ENCODE measurements around the gene SMC3. TPM values are rescaled to one million over a fixed set of nuclear protein-coding genes. Genes with fewer than 3 reads are reported as not detected.
A peak's percentile ranks its signal among the peaks of the same experiment; 100 is the strongest.

Gene SMC3
- total RNA-seq, 1 experiment from 2014 or later: 18.4 TPM

DNA sequence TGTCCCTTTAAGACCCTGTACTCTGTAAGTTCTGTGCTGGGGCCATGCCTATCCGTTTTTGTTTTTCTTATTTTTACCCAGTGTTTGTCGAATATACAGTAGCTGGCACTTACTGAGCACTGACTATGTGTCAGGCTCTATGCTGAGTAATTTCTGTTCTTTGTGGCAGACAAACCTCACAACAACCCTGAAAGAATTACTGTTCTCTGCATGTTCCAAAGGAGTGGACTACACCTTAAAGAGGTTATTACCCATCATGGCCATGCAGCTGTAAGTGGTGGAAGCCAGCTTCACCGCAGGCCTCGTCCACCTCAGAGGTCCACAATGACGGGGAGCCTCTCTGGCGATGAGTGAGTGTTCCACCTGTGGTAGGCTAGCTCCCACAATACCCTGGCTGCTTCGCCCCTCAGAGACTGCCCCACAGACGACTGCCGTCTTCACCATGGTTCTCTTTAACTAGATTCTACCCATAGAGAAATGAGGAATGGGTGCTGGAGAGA lies 46.6 kb downstream of the SMC3 start:
- no peak overlapping the region for H3K9ac ChIP-seq (ENCODE audit: low read length)
- H3K27ac ChIP-seq (ENCODE audit: low read length): no peak overlapping the region
- no peaks in the 10 kb centered on the region for H3K27me3 ChIP-seq (ENCODE audit: low read length)
- intact Hi-C loops (cut with micrococcal nuclease): loop anchor here (5.0 kb wide), 1 partner anchor 278 kb away; no protein-coding TSS in a partner anchor
- H3K9me2 ChIP-seq (replicated peaks; ENCODE audit: low read length): no peaks in the 10 kb centered on the region
- no peak overlapping the region for H3K4me3 ChIP-seq (ENCODE audit: low read length)
- no TSS peak for BruUV-seq (replicated peaks)
- no peak overlapping the region for H2AFZ ChIP-seq (ENCODE audit: low read length)
- no peaks in the 10 kb centered on the region for H3K36me3 ChIP-seq (ENCODE audit: low read depth, low read length)
- no peaks in the 10 kb centered on the region for H4K20me1 ChIP-seq (ENCODE audit: low read length)
- H3K4me1 ChIP-seq (ENCODE audit: insufficient read depth, low read length): no peaks in the 10 kb centered on the region
- no peaks in the 10 kb centered on the region for H3K9me3 ChIP-seq (ENCODE audit: low read length)
- TF ChIP-seq, protein P1, sequence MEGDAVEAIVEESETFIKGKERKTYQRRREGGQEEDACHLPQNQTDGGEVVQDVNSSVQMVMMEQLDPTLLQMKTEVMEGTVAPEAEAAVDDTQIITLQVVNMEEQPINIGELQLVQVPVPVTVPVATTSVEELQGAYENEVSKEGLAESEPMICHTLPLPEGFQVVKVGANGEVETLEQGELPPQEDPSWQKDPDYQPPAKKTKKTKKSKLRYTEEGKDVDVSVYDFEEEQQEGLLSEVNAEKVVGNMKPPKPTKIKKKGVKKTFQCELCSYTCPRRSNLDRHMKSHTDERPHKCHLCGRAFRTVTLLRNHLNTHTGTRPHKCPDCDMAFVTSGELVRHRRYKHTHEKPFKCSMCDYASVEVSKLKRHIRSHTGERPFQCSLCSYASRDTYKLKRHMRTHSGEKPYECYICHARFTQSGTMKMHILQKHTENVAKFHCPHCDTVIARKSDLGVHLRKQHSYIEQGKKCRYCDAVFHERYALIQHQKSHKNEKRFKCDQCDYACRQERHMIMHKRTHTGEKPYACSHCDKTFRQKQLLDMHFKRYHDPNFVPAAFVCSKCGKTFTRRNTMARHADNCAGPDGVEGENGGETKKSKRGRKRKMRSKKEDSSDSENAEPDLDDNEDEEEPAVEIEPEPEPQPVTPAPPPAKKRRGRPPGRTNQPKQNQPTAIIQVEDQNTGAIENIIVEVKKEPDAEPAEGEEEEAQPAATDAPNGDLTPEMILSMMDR (conservative IDR thresholded peaks at IDR 0.05; ENCODE audit: low read depth, low read length): no peak
- TF ChIP-seq EZH2 (IDR thresholded peaks at IDR 0.05; ENCODE audit: low read length, unreplicated experiment): no peak
- no peak for TF ChIP-seq EZH2phosphoT487 (IDR thresholded peaks at IDR 0.05; ENCODE audit: borderline replicate concordance, low read length)
- DNase-seq (no peak), ATAC-seq (no peak)
- ChIA-PET POLR2A (ENCODE audit: unreplicated experiment) (no interaction called here), CTCF (no interaction called here)
- no peak overlapping the region for H3K4me2 ChIP-seq (ENCODE audit: low read length)
- H3F3A ChIP-seq (ENCODE audit: low read length, unreplicated experiment): no peaks in the 10 kb centered on the region
- H3K79me2 ChIP-seq (ENCODE audit: low read length): no peaks in the 10 kb centered on the region

DNA sequence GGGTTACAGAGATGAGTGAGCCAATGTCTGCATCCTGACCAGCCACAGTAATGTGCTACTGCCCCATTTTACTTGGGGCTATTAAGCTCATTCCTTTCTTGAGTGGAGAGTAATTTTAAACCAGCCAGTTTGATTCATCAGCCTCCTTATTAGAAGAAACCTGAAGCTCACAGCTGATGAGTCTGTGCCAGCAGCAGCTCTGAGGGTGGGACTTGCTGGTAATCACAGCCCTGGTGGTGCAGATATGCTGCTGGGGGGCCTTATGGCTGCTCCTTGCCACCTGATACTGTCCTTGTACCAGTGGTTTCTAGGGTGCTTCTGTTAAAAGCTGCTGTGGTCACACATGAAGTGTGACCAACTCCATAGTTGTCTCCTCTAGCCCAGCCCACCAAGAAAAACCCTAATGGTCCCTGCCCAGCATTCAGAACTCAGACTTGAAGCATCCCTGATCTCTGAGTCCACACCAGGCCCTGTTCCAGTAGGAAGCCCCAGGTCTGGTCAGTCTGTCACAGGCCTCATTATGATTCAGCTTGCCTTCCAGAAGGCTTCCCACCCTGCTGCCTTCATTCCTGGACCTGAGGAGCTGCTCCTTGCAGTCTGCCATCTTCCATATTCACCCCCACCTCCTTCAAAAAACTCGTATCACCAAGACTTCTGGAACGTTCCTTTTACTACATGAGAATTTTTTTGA lies 47.7 kb downstream of the SMC3 start:
- Histone ChIP-seq H3K4me2 (ENCODE audit: low read length) (no peak overlapping the region), H3K9ac (ENCODE audit: low read length) (no peak overlapping the region), H3K79me2 (ENCODE audit: low read length) (no peaks in the 10 kb centered on the region), H2AFZ (ENCODE audit: low read length) (no peak overlapping the region), H3K9me2 (replicated peaks; ENCODE audit: low read length) (no peaks in the 10 kb centered on the region), H3K27ac (ENCODE audit: low read length) (no peak overlapping the region), H3K36me3 (ENCODE audit: low read depth, low read length) (no peaks in the 10 kb centered on the region), H4K20me1 (ENCODE audit: low read length) (no peaks in the 10 kb centered on the region), H3K4me1 (ENCODE audit: insufficient read depth, low read length) (no peaks in the 10 kb centered on the region), H3K9me3 (ENCODE audit: low read length) (no peaks in the 10 kb centered on the region), H3F3A (ENCODE audit: low read length, unreplicated experiment) (no peaks in the 10 kb centered on the region), H3K4me3 (ENCODE audit: low read length) (no peak overlapping the region), H3K27me3 (ENCODE audit: low read length) (no peaks in the 10 kb centered on the region)
- peak; percentile 7 for DNase-seq
- TF ChIP-seq EZH2phosphoT487 (IDR thresholded peaks at IDR 0.05; ENCODE audit: borderline replicate concordance, low read length) (no peak), EZH2 (IDR thresholded peaks at IDR 0.05; ENCODE audit: low read length, unreplicated experiment) (no peak)
- TF ChIP-seq, protein P1 (conservative IDR thresholded peaks at IDR 0.05; ENCODE audit: low read depth, low read length): no peak
- ATAC-seq: no peak; the same call in 1 of the 2 replicates
- ChIA-PET POLR2A (ENCODE audit: unreplicated experiment) (no interaction called here), CTCF (interaction anchor here (0.6 kb wide), 1 partner anchor 304 kb away, joined by 3 read pairs; the partner anchor contains the start of genes BBIP1 and SHOC2)
- intact Hi-C loops (cut with micrococcal nuclease): no loop called here
- no TSS peak for BruUV-seq (replicated peaks)

DNA sequence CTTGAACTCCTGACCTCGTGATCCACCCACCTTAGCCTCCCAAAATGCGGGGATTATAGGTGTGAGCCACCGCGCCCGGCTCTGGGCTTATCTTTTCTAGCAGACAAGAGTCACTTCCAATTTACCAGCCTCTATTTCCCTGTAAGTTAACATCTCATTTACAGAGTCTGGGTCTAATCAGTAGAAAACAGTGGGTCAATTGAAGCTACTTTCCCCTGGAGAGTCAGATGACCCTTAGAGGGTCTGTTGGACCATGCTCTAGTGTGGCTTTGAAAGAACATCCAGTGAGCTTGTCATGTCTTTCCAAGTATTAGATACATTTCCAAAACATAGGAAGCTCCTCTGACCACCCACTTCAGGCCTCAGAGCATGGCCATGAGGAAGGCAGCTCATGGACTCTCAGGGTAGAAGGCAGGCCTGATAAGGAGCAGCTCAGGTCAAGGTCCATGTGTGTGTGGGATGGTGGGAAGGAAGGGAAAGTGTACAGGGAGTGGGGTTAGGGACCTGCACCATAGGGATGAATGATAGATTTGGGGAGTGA lies 49.1 kb downstream of the SMC3 start:
- no peaks in the 10 kb centered on the region for H3K4me1 ChIP-seq (ENCODE audit: insufficient read depth, low read length)
- TF ChIP-seq EZH2phosphoT487 (IDR thresholded peaks at IDR 0.05; ENCODE audit: borderline replicate concordance, low read length) (no peak), EZH2 (IDR thresholded peaks at IDR 0.05; ENCODE audit: low read length, unreplicated experiment) (no peak)
- TF ChIP-seq, protein P1 (conservative IDR thresholded peaks at IDR 0.05; ENCODE audit: low read depth, low read length): no peak
- H3K4me3 ChIP-seq (ENCODE audit: low read length): no peak overlapping the region
- ChIA-PET POLR2A (ENCODE audit: unreplicated experiment) (no interaction called here), CTCF (no interaction called here)
- BruUV-seq (replicated peaks): no TSS peak
- no peak overlapping the region for H3K27ac ChIP-seq (ENCODE audit: low read length)
- ATAC-seq: no peak
- no peaks in the 10 kb centered on the region for H4K20me1 ChIP-seq (ENCODE audit: low read length)
- H3F3A ChIP-seq (ENCODE audit: low read length, unreplicated experiment): no peaks in the 10 kb centered on the region
- no peak for DNase-seq
- H3K79me2 ChIP-seq (ENCODE audit: low read length): no peaks in the 10 kb centered on the region
- no peaks in the 10 kb centered on the region for H3K36me3 ChIP-seq (ENCODE audit: low read depth, low read length)
- H3K9me2 ChIP-seq (replicated peaks; ENCODE audit: low read length): no peaks in the 10 kb centered on the region
- H3K9ac ChIP-seq (ENCODE audit: low read length): no peak overlapping the region
- H3K27me3 ChIP-seq (ENCODE audit: low read length): no peaks in the 10 kb centered on the region
- no peaks in the 10 kb centered on the region for H3K9me3 ChIP-seq (ENCODE audit: low read length)
- H2AFZ ChIP-seq (ENCODE audit: low read length): no peak overlapping the region
- no peak overlapping the region for H3K4me2 ChIP-seq (ENCODE audit: low read length)
- intact Hi-C loops (cut with micrococcal nuclease): no loop called here
